GM12878 (cell line): ENCODE measurements around the gene DNASE1L1.

Experiments used
- ATF2 ChIP-seq: IDR thresholded peaks from 2 replicates; pipeline ENCODE4 v1.6.1; 2012; ENCODE audit warnings: low read length, inconsistent platforms
- CTCF ChIP-seq, 3 experiments: IDR thresholded peaks in 2 of 3; conservative IDR thresholded peaks in 1 of 3; 2 replicates each; pipeline ENCODE4 v1.5.1; 2011; ENCODE audit warnings: low read depth in 3 of 3, low read length in 3 of 3, mild to moderate bottlenecking in 3 of 3, control low read depth in 2 of 3, moderate library complexity in 2 of 3, inconsistent platforms in 1 of 3, mixed read lengths in 1 of 3; ENCODE audit not compliant: control insufficient read depth in 2 of 3, insufficient read depth in 1 of 3; ENCODE audit errors: extremely low read depth in 1 of 3
- EZH2 ChIP-seq: IDR thresholded peaks from 2 replicates; pipeline ENCODE4 v1.6.1; 2012; ENCODE audit warnings: low read depth, mild to moderate bottlenecking, control low read depth, inconsistent platforms, low read length, borderline replicate concordance; ENCODE audit not compliant: control insufficient read depth
- MTA3 ChIP-seq: IDR thresholded peaks from 2 replicates; pipeline ENCODE4 v1.6.1; 2012; ENCODE audit warnings: low read length, inconsistent platforms, borderline replicate concordance
- NFIC ChIP-seq: IDR thresholded peaks from 2 replicates; pipeline ENCODE4 v1.6.1; 2012; ENCODE audit warnings: low read depth, mild to moderate bottlenecking, inconsistent platforms, low read length, moderate library complexity
- NRF1 ChIP-seq: conservative IDR thresholded peaks from 2 replicates; pipeline ENCODE4 v1.6.1; 2011; ENCODE audit warnings: mild to moderate bottlenecking, low read depth, low read length, improper control_type of control experiment
- POLR2AphosphoS5 ChIP-seq: IDR thresholded peaks from 2 replicates; pipeline ENCODE4 v1.6.1; 2011; ENCODE audit warnings: mild to moderate bottlenecking, low read length, inconsistent platforms
- USF1 ChIP-seq: IDR thresholded peaks from 2 replicates; pipeline ENCODE4 v1.6.1; 2011; ENCODE audit warnings: borderline replicate concordance, low read depth, mild to moderate bottlenecking, moderate library complexity, mixed read lengths, low read length; ENCODE audit not compliant: insufficient read depth; ENCODE audit errors: extremely low read length

DNA sequence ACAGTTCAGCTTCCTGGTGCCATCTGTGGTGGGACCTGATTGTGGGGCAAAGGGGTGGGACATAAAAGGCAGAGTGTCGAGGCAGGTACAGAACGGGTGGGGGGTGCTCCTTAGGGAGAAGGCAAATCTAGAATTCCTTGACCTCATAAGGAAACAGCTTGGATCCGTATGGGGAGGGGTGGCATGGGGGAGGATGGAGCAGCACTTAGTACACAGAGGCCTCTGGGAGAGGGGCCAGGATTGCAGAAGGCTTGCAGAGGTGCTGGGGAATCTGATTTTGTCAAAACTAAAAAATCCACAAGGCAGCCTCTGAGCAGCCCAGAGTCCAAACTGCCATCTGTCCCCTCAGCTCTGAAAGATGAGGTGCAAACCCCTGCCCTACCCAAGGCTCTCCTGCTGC, 32.3 kb downstream of the DNASE1L1 start:
- TF ChIP-seq EZH2 (no peak), ATF2 (no peak), USF1 (no peak), POLR2AphosphoS5 (no peak), NFIC (no peak), MTA3 (no peak), CTCF (IDR thresholded peaks at IDR 0.05 in 2 of 3, conservative IDR thresholded peaks at IDR 0.05 in 1 of 3; ENCODE audit: control insufficient read depth in 2 of 3, extremely low read depth in 1 of 3, insufficient read depth in 1 of 3, low read depth in 3 of 3, low read length in 3 of 3) (no peak), NRF1 (no peak)
